GM12891 (cell line): ENCODE measurements around the gene TAOK2.

Source experiments
- POLR2A ChIP-seq: IDR thresholded peaks from 2 replicates; pipeline ENCODE4 v1.6.1; 2011; ENCODE audit warnings: low read depth, low read length, control low read depth
- POLR2AphosphoS5 ChIP-seq: IDR thresholded peaks from 2 replicates; pipeline ENCODE4 v1.6.1; 2011; ENCODE audit warnings: low read depth, low read length, control low read depth
- POU2F2 ChIP-seq: IDR thresholded peaks from 2 replicates; pipeline ENCODE4 v1.6.1; 2011; ENCODE audit warnings: low read depth, mild to moderate bottlenecking, control low read depth, low read length, moderate library complexity
- SPI1 ChIP-seq: IDR thresholded peaks from 2 replicates; pipeline ENCODE4 v1.6.1; 2011; ENCODE audit warnings: low read depth, low read length, control low read depth
- TAF1 ChIP-seq: IDR thresholded peaks from 2 replicates; pipeline ENCODE4 v1.6.1; 2011; ENCODE audit warnings: low read depth, low read length, control low read depth

- TF ChIP-seq TAF1 (no peak), POLR2A (no peak), POLR2AphosphoS5 (no peak), SPI1 (no peak), POU2F2 (no peak)
Measured at GRCh38 chr16:30009085-30009862, 35.6 kb downstream of the TAOK2 start.
